HK-2 (cell line): ENCODE measurements around the gene TRIM75.
"Not testable (repeated sequence)": the region's sequence is repeated elsewhere in the genome, so short reads cannot be mapped to it uniquely, and the experiment has no call there.

Experiments used
- DNase-seq: peaks from one replicate; pipeline ENCODE4 v3.0.0-alpha.2; 2018; ENCODE audit not compliant: unreplicated experiment

TRIM75 gene

GRCh38 chr4:165053645-165054044, at the start of gene TRIM75:
Gene TRIM75, plus strand, starts transcription at chr4:165053866. Its CDS starts 5,282 bp downstream, at chr4:165059148.
- no peak for DNase-seq

DNA sequence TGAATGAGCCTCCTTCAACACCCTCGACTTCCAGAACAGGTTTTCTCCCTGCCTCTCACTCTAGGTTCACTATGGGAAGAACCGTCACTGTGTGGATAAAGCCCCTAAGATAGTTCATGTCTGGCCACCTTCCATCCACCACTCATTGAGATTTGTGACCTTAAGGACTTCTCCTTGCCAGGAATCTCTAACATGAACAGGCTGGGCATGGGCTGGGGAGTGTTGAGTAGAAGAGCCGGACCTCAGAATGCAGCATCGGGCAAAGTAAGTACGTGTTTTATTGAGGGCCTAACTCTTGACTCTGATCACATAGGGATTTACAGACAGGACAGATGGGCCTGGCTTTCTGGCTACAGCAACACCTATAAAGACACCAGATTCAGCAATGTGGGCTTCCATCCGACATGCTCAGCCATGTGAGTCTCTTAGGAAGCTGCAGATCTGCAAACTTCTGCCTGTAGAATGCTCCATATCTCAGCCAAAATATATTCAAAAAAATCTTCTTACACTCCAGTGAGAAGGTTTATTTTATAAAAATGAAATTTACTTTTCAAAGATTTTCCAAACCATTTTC, 48.2 kb upstream of the TRIM75 start:
- no peak for DNase-seq

DNA sequence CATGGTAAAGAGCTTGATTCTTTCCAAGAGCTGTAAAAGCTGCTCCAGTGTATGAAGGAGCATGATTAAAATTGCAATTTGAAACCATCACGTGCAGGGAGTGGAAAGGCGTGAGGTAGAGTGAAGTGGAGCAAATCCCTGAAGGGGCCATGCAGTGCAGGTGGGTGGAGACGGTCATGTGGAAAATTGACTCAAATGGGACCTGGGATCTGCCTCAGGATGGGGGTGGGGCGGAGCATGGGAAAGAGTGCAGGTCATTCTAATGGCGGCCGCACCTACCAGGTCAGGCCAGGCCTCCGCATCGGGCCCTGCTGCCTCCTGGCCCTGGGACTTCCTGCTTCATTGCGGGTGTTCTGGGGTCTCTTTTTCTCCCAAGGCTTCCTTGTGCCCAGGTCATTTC, 47.2 kb upstream of the TRIM75 start:
- DNase-seq: no peak

DNA sequence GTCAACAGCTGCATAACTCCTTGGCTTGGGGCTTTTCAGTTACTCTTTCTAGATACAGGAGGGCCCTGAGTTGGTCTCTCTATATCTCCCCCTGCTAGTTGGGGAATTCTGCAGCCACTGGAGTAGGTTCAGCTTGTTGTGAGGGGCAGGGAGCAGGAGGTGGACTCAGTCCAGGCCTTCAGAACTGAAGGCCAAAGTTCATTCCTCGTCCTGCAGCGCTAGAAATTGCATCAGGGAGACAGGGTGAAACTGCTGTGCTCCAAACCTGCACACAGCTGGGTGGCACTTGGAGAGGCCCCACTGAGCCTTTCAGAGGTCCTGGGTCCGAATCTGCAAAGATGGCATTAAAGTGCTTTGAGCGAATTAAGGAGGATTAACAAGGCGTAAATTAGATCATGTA, 46.8 kb upstream of the TRIM75 start:
- no peak for DNase-seq

- no peak for DNase-seq
Observed at GRCh38 chr4:165009493-165010227, 44.0 kb upstream of the TRIM75 start.

DNA sequence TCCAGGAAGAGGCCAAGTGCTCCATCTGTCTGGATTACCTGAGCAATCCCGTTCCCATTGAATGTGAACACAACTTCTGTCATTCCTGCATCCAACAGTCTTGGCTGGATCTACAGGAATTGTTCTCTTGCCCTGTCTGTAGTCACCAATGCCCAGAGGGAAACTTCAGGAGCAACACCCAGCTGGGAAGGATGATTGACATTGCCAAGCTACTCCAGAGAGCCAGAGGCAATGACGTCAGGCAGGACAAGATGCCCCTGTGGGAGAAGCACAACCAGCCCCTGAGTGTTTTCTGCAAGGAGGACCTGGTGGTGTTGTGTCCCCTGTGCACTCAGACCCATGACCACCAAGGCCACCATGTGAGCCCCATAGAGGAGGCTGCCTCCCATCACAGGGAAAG, 43.2 kb upstream of the TRIM75 start:
- DNase-seq: no peak

DNA sequence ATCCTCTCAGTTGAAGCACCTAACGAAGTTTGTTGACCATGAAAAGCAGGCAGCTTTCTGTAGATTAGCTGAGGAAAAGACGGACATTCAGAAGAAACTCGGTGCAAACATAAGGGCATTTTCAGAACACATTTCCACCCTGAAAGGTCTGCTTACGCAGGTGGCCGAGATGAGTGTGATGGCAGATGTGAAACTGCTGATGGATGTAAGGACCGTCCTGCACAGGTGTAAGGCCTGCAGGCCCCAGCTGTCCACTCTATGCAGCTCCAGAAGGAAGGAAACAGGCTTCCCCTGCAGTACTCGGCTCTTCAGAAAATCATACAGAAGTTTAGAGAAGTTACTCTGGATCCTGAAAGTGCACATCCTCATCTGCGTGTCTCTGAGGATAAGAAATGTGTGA, 42.7 kb upstream of the TRIM75 start:
- DNase-seq: no peak

- no peak for DNase-seq
Observed at GRCh38 chr4:165011403-165011802, 42.3 kb upstream of the TRIM75 start.

- DNase-seq: no peak
Observed at GRCh38 chr4:165013691-165014090, 40.0 kb upstream of the TRIM75 start.

DNA sequence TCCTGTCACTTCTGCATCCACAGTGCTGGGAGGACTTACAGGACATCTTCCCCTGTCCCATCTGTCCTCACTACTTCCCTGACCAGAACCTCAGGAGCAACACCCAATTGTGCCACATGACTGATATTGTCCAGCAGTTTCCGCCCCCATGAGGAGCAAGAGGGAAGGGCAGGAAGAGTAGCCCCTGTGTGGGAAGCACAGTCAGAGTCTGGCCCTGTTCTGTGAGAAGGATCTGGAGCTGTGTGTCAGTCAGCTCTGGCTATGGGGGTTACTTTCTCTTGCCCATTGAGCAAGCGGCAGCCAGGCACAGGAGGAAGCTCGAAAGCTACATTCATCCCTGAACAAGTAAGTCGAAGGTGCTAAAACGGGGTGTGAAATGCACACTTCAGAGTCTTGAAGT, 36.7 kb upstream of the TRIM75 start:
- DNase-seq: no peak

GRCh38 chr4:165019995-165020394, 33.7 kb upstream of the TRIM75 start:
- DNase-seq: not testable (repeated sequence)

- not testable (repeated sequence) for DNase-seq
Observed at GRCh38 chr4:165025782-165026181, 27.9 kb upstream of the TRIM75 start.

GRCh38 chr4:165027762-165028402, 25.8 kb upstream of the TRIM75 start:
- no peak for DNase-seq

DNA sequence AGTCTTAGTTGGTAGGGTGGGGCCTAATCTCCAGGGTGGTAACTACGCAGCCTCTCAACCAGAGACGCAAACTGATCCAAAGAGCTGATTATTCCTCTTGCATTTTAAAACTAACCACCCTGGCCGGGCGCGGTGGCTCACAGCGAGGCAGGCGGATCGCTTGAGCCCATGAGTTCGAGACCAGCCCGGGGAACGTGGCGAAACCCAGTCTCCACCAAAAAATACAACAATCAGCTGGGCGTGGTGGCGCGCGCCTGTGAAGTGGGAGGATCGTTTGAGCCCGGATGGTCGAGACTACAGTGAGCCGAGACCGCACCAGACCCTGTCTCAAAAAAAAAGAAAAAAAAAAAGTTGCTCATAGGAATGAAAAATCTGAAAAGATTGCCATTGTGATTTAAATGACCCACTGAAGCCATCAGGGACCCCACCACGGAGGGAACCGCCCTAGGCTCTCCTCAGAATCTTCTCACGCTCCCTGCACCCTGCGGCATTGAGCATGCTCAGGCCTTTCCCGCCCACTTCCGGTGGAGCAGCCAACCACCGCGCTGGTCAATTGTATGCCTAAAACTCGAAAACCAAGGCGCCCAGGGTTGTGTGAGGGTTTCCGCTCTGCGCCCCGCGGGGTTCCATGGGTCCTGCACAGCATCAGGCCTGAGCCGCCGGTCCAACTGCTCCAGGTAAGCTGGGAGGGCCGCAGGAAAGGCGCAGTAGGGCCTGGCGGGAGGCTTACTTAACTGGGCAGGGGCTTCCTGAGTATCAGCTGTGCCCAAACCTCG, 22.0 kb upstream of the TRIM75 start, which contains the start of gene TRIM60:
Gene TRIM60 (plus strand): TSS at position 564 of the 776 bp plus-strand sequence. CDS start 8,074 bp downstream, outside the sequence.
- no peak for DNase-seq

- DNase-seq: no peak
Observed at GRCh38 chr4:165048170-165048569, 5.5 kb upstream of the TRIM75 start.

DNA sequence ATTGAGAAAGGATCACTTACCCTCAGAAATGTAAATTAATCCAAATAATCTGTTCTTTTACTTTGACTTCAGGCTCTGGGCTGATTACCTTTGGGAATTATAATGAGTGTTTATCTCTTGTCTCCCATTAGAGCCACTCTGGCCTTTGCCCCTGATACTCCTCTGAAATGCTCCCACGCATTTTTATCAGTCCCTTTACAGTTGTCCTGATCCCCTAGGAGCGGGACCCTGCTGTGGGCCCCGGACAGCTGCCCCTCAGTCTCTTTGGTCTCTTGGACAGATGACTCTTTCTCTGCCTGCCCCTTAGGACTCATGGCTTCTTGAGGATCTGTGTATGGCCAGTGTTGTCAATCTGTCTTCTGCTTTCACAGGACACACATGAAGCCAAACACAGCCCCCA, 1.0 kb upstream of the TRIM75 start:
- no peak for DNase-seq

DNA sequence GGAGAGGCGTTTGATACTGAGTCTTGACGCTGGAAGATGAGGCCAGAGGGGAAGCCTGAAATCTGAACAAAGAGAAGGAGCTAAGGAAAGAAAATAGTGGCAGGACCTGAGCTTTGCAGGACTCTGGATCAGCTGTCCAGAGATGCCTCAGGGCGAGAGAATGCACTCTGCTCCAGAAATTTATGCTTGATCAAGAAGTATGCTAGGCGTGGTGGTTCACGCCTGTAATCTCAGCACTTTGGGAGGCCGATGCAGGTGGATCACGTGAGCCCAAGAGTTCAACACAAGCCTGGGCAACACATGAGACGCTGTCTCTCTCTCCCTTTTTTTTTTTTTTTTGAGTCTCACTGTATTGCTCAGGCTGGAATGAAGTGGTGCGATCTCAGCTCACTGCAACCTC, 1.9 kb downstream of the TRIM75 start:
- no peak for DNase-seq

- no peak for DNase-seq
Observed at GRCh38 chr4:165058666-165059065, 5.0 kb downstream of the TRIM75 start.

DNA sequence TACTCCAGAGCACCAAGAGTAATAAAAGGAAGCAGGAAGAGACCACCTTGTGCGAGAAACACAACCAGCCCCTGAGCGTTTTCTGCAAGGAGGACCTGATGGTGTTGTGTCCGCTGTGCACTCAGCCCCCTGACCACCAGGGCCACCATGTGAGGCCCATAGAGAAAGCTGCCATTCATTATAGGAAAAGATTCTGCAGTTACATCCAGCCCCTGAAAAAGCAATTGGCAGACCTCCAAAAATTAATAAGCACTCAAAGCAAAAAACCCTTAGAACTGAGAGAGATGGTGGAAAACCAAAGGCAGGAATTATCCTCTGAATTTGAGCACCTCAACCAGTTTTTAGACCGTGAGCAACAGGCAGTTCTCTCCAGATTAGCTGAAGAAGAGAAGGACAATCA, 5.7 kb downstream of the TRIM75 start:
- DNase-seq: no peak

DNA sequence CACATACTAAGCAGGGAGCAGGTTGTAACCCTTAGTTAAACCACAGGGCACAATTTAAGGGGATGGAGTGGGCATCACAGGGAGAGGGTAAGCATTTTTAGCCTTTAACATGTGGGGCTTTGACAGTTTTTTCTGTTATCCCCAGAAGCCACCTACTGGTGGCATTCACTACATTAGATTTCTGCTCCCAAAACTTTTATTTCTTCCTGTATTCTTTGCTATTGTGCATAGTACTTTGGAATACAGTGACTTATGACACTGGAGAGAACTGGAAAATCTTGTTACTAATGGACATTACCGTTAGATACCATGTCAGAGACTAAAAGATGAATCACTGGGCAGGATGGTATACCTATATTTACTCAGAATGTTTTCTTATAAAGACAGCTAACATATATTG, 7.3 kb downstream of the TRIM75 start:
- DNase-seq: no peak

GRCh38 chr4:165070560-165070959, 16.9 kb downstream of the TRIM75 start:
- DNase-seq: no peak

- DNase-seq: not testable (repeated sequence)
Observed at GRCh38 chr4:165073346-165073745, 19.7 kb downstream of the TRIM75 start.
